Activated CD8-positive, alpha-beta memory T cell treated with anti-CD3 and anti-CD28 coated beads, Interleukin-2, amount 10 ng/mL, durations not matched to agents 7 days and 5 days (primary cell): ENCODE measurements around the gene MED8. TPM values are rescaled to one million over a fixed set of nuclear protein-coding genes. Genes with fewer than 3 reads are reported as not detected.

Experiments used
- ATAC-seq: fragments of 150-1000 bp; cut with Tn5 transposase; one replicate; pipeline ENCODE4 v1.10.0; 2021; ENCODE audit warnings: moderate library complexity
- CTCF ChIA-PET: fragments of 350-600 bp; sonication (Branson Sonifier 250); formaldehyde crosslinking; loops from one replicate; lab custom pipeline; 2021; ENCODE audit warnings: antibody characterized with exemption; lab: Charles Lee
- DNase-seq: peaks from one replicate; pipeline ENCODE4 v3.0.0-alpha.2; 2020
- H3K27ac Mint-ChIP-seq: one replicate; pipeline ENCODE4 v1.8.0; 2021; ENCODE audit warnings: mild to moderate bottlenecking, mixed read lengths
- H3K27me3 Mint-ChIP-seq: one replicate; pipeline ENCODE4 v1.8.0; 2021; ENCODE audit warnings: mixed read lengths
- H3K36me3 Mint-ChIP-seq: one replicate; pipeline ENCODE4 v1.8.0; 2021; ENCODE audit warnings: mild to moderate bottlenecking, mixed read lengths
- H3K4me1 Mint-ChIP-seq: one replicate; pipeline ENCODE4 v1.8.0; 2021; ENCODE audit warnings: mixed read lengths
- H3K4me3 Mint-ChIP-seq: one replicate; pipeline ENCODE4 v1.8.0; 2021; ENCODE audit warnings: mild to moderate bottlenecking, moderate library complexity, mixed read lengths
- H3K9me3 Mint-ChIP-seq: one replicate; pipeline ENCODE4 v1.8.0; 2022; ENCODE audit warnings: low read depth, mixed read lengths
- total RNA-seq, 2 experiments: library from RNA; stranded (reverse); gene quantifications; one replicate each; pipeline ENCODE4 v1.2.3, GENCODE V29; 2021

Gene MED8
- total RNA-seq, 2 experiments from 2014 or later = 38.7 to 43.6 TPM

DNA sequence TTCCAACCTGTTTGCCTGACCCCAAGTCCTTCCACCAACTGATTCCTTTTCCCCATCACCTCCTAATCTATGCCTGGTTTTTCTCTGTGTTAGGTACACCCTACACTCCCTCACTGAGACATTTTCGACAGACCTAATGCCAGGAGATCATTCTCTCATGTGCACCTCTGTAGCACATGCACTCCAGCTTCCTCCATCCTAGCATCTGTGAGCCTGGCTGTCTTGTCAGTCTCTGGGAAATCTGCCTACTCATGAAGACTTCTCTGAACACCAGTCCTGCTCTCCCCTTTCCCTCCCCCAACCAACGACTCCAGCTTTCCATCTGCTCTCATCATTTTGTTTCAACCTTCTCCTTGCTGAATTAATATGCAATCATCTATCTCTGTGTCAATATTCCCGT lies 987 bp downstream of the MED8 start:
- DNase-seq = no peak
- H3K27ac Mint-ChIP-seq = peak overlapping the region; percentile 33
- H3K4me1 Mint-ChIP-seq = peaks cover 35% of the 10 kb centered on the region
- peak overlapping the region; percentile 100 for H3K4me3 Mint-ChIP-seq
- no peak for ATAC-seq
- H3K9me3 Mint-ChIP-seq = no peaks in the 10 kb centered on the region
- CTCF ChIA-PET = interaction anchor here (1.1 to 3.3 kb wide), 3 partner anchors 20 to 162 kb away, joined by 3 to 12 read pairs (median 7); partner anchors contain the start of gene ELOVL1
- no peaks in the 10 kb centered on the region for H3K27me3 Mint-ChIP-seq
- peaks cover 30% of the 10 kb centered on the region for H3K36me3 Mint-ChIP-seq

DNA sequence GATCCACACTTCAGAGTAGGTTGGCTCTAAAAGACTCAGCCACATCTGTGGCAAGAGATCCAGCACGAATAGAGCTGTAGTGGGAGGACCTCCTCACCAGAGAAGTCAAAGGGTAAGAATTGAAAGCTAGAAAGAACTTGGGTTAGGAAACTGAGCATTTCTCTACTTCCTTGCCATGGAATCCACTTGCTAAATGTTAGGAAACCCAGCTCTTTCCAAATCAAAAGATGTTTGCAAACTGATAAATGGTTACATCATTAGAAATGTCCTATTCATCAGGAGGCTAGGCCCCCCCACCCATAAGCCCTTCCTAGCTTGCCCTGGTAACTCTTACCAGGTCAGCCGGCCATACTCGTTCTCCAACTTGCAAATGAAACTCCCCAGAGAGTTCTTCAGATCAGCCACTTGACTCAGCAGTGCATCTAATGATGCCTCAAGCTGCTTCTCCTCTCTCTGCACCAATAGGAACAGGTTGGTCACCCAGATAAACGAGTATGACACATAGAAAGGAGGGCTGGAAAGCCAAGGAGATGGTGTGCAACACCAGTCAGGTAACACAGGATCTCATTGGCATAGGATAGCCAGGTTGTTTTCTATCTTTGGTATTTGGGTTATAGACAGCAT lies 1.5 kb downstream of the MED8 start:
- Mint-ChIP-seq H3K27ac (peak overlapping the region; percentile 33), H3K36me3 (peaks cover 34% of the 10 kb centered on the region), H3K9me3 (no peaks in the 10 kb centered on the region), H3K27me3 (no peaks in the 10 kb centered on the region), H3K4me1 (peaks cover 35% of the 10 kb centered on the region), H3K4me3 (peak overlapping the region; percentile 100)
- DNase-seq = no peak
- CTCF ChIA-PET = interaction anchor here (0.8 to 3.3 kb wide), 5 partner anchors 20 to 161 kb away, joined by 3 to 12 read pairs (median 3); partner anchors contain the start of gene ELOVL1
- no peak for ATAC-seq

DNA sequence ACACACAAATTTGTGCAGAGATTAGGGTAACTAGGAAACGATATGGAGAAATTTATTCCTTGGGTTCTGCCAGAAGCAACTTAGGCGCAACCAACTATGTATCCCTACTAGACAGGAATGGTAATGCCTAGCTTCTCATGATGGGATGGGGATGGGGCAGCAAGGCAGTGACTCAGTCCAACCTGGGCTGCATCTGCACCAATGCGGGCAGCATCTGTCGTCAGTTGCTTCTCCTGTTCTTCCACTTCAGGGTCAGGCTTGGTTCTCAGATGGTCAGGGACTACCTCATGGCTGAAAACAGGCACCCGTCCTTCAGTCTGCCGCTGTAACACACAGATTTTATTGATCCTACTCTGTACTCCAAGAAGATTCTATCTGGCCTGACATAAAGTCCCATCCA lies 2.9 kb downstream of the MED8 start:
- no peak overlapping the region for H3K27ac Mint-ChIP-seq
- H3K27me3 Mint-ChIP-seq = no peaks in the 10 kb centered on the region
- DNase-seq (no peak), ATAC-seq (no peak)
- CTCF ChIA-PET = no interaction called here
- no peak overlapping the region for H3K4me3 Mint-ChIP-seq
- peaks cover 33% of the 10 kb centered on the region for H3K4me1 Mint-ChIP-seq
- peaks cover 42% of the 10 kb centered on the region for H3K36me3 Mint-ChIP-seq
- no peaks in the 10 kb centered on the region for H3K9me3 Mint-ChIP-seq

DNA sequence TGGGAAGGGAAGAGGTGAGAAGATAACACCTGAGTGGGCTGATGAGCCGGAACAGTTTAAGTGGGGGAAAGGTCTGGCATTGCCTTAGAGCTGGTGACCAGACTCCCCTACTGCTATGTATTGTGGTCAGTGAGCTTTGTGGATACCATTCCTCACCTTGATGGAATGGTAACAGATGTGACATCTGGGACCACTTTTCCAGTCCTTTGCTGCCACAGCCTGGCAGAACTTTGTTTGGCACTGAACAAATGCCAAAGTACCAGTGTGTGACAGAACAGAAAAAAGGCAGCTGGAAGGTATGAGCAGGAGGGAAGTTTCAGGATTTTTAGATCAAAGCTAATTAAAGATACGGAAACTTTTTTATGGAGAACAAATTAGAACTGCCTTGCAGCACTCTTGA lies 6.2 kb downstream of the MED8 start:
- Mint-ChIP-seq H3K27me3 (no peaks in the 10 kb centered on the region), H3K4me1 (peaks cover 9% of the 10 kb centered on the region), H3K4me3 (no peak overlapping the region), H3K36me3 (peaks cover 50% of the 10 kb centered on the region), H3K9me3 (no peaks in the 10 kb centered on the region), H3K27ac (no peak overlapping the region)
- DNase-seq = no peak
- no peak for ATAC-seq
- CTCF ChIA-PET = interaction anchor here (1.0 kb wide), 1 partner anchor 15 kb away, joined by 4 read pairs; the partner anchor contains the start of gene ELOVL1

DNA sequence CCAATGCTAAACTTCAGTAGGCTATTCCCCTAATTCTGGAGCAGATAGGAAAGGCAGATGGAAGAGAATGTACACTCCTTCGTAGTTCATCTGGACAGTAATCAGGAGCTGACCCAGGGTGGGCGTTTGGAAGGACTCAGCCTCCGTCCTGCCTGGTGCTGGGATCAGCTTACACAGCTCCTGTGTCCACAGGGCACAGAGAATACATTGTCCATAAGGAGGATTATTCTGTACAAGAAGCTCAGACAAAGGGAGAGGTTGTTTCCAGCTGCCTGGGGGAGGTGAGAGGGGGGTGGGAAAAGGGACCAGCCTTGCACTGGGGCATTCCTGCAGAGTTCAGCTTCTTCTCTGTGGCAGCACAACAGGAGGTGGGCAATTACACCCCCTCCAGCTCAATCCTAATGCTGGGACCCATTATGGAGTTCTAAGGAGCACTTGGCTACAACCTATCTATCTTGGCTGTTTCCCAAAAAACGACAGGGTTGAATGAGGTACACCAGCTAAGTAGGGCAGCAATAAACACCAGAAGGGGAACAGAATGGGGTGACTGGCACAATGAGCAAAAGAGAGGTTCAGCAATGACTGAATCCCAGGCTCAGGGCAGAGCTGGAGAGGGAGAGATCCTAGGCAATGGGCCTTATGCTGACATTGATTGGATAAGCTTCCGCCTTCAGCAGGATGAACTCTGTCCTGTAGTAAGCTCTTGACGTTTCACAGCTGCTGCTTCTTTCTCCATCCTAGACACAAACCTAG lies 7.4 kb downstream of the MED8 start:
- CTCF ChIA-PET = interaction anchor here (1.0 to 1.1 kb wide), 2 partner anchors 9 to 11 kb away, joined by 3 read pairs; no protein-coding TSS in a partner anchor
- Mint-ChIP-seq H3K36me3 (peaks cover 50% of the 10 kb centered on the region), H3K27me3 (no peaks in the 10 kb centered on the region), H3K4me1 (no peaks in the 10 kb centered on the region), H3K27ac (no peak overlapping the region), H3K9me3 (no peaks in the 10 kb centered on the region), H3K4me3 (no peak overlapping the region)
- DNase-seq (no peak), ATAC-seq (no peak)

DNA sequence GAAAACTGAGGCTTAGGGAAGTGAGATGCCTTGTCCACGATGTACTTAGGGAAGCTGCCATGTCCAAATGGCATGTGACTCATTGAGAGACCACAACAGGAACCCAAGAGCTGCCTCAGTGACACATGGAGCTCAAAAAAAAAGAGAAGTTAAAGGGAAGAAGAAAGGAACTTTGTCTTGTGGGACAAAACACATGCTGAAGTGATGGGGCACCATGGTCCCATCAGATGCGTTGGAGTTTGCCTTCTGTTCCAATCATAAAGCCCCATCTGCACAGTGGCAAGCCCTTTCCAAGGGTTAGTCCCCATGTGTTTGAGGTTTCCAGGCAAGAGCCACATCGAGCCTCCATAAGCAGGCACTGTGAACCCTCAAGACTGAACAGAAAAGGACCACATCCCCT lies 8.0 kb downstream of the MED8 start:
- ATAC-seq = no peak
- DNase-seq = no peak
- Mint-ChIP-seq H3K9me3 (no peaks in the 10 kb centered on the region), H3K36me3 (peaks cover 46% of the 10 kb centered on the region), H3K4me1 (no peaks in the 10 kb centered on the region), H3K4me3 (no peak overlapping the region), H3K27ac (no peak overlapping the region), H3K27me3 (no peaks in the 10 kb centered on the region)
- CTCF ChIA-PET = interaction anchor here (1.0 to 1.1 kb wide), 2 partner anchors 9 to 12 kb away, joined by 3 read pairs; no protein-coding TSS in a partner anchor

DNA sequence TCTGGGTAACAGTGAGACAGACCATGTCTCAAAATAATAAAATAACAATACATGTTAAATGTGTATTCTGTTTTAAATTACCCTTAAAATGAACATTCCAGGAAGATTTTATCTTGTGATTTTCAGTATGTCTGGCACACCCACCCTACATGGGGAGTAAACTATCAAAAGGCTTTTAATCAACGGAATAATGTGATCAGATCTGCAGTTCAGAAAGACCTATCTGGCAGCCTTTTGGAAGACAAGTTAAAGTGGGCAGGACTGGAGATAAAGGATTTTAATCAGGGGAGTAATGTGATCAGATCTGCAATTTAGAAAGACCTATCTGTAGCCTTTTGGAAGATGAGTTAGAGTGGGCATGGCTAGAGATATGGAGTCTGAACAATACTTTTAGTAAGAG lies 10.1 kb downstream of the MED8 start:
- ATAC-seq (no peak), DNase-seq (no peak)
- Mint-ChIP-seq H3K9me3 (no peaks in the 10 kb centered on the region), H3K4me1 (no peaks in the 10 kb centered on the region), H3K27me3 (no peaks in the 10 kb centered on the region), H3K36me3 (peaks cover 27% of the 10 kb centered on the region), H3K27ac (no peak overlapping the region), H3K4me3 (no peak overlapping the region)
- CTCF ChIA-PET = interaction anchor here (1.0 kb wide), 1 partner anchor 11 kb away, joined by 3 read pairs; the partner anchor contains the start of gene ELOVL1

DNA sequence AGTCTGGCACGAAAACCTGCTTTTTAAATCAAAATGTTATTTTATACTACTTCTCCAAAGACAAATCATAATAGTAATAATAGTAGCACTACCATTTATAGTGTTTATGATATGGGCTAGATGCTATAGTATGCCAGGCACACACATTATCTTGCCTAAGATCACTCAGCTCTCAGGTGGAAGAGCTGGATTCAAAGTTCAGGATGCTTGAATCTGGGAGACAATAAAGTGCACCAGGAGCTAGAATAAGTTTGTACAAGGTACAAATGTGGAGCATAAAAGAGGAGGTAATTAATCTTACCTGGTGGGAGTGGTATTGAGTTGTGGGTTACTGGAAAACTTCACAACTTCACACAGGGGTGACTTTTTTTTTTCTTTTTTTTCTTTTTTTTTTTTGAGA lies 11.8 kb downstream of the MED8 start:
- no peak for ATAC-seq
- H3K4me1 Mint-ChIP-seq = no peaks in the 10 kb centered on the region
- H3K9me3 Mint-ChIP-seq = no peaks in the 10 kb centered on the region
- peaks cover 17% of the 10 kb centered on the region for H3K36me3 Mint-ChIP-seq
- H3K27me3 Mint-ChIP-seq = no peaks in the 10 kb centered on the region
- H3K27ac Mint-ChIP-seq = no peak overlapping the region
- CTCF ChIA-PET = interaction anchor here (1.0 kb wide), 1 partner anchor 151 kb away, joined by 4 read pairs; no protein-coding TSS in a partner anchor
- DNase-seq = no peak
- H3K4me3 Mint-ChIP-seq = no peak overlapping the region

DNA sequence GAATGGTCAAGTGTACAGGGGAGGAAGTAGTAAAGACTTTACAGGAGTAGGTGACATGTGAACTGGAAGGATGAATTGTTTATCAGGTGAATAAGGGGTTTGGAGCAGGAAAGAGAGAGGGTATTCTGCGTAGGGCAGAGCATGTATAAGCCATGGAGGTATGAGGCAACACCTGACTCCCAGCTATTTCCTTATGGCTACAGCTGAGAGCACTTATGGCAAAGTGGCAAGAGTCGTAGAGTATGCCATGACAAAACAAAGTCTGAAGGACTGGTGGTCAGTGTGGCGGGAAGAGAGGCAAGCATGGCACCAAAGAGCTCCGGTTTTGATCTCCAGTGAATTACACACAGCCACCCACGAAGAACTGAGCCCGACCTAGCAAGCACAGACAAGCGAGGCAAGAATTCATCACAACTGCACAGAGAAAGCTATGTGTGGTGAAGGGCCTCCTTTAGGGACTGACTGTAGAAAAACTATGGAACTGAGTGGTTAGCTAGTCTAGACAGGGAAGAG lies 12.8 kb downstream of the MED8 start:
- no peak for ATAC-seq
- H3K4me3 Mint-ChIP-seq = no peak overlapping the region
- no peak for DNase-seq
- CTCF ChIA-PET = interaction anchor here (1.1 kb wide), 1 partner anchor 38 kb away, joined by 3 read pairs; no protein-coding TSS in a partner anchor
- no peak overlapping the region for H3K27ac Mint-ChIP-seq
- H3K36me3 Mint-ChIP-seq = peaks cover 12% of the 10 kb centered on the region
- no peaks in the 10 kb centered on the region for H3K27me3 Mint-ChIP-seq
- H3K9me3 Mint-ChIP-seq = no peaks in the 10 kb centered on the region
- no peaks in the 10 kb centered on the region for H3K4me1 Mint-ChIP-seq

DNA sequence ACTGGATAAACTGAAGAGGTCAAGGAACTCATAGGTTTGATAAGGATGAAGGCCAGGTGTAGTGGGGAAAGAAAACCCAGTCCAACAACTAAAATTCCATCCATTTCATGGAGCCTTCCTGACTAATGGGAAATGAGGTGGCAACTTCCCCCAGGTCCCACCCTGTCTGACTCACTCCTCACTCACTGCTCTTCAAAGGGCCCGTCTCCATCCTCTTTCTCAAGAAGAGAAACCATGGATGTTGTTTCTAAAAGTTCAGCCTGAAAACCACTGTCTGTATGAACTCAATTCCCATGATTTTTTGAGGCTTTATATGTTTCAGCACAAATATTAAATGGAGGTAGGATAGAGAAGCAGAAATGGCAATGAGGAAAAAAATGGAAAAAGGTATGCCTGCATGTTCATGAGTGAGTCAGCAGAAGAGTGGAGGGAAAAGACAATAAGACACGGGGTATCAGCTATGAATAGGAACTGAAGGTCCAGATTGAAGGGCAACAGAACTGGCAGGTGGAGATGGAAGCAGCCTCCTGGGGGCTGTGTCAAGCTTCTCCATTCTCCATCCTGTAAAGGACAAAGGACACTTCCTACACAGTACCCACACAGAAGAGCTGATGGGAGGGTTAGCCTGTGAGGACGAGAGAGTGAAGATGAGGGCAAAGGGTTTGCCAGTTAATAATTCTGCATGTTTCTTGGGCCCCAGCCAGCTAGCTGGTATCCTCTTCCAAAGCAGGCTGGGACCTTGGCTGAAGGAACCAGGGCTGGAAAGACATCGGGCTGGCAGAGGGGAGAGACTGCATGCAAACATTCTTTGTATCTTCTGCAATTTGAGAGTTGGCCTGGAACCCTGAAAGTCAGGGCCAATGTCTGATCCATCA lies 16.3 kb downstream of the MED8 start:
- ATAC-seq = no peak
- Mint-ChIP-seq H3K27ac (no peak overlapping the region), H3K27me3 (no peaks in the 10 kb centered on the region), H3K4me3 (no peak overlapping the region), H3K4me1 (peaks cover 13% of the 10 kb centered on the region), H3K36me3 (peaks cover 7% of the 10 kb centered on the region), H3K9me3 (no peaks in the 10 kb centered on the region)
- CTCF ChIA-PET = interaction anchor here (1.8 kb wide), 1 partner anchor 15 kb away, joined by 5 read pairs; the partner anchor contains the start of gene CDC20
- DNase-seq = no peak

DNA sequence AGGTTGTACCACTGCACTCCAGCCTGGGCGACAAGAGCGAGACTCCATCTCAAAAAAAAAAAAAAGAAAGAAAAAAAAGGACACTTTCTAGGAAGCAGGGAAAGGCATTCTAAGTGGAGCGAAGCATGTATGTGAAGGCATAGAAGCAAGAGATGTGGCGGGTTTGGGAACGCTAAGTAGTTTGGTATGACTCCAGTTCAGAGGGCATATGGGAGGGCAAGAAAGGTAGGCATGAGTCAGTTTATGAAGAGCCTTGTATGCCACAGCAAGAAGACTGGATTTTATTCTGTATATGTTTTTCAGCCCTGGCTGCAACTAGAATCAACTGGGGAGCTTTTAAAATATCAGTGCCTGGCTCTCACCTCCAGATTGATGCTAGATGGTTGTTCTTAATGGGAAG lies 17.4 kb downstream of the MED8 start:
- ATAC-seq (no peak), DNase-seq (no peak)
- H3K4me3 Mint-ChIP-seq = no peak overlapping the region
- H3K36me3 Mint-ChIP-seq = peaks cover 6% of the 10 kb centered on the region
- H3K27me3 Mint-ChIP-seq = no peaks in the 10 kb centered on the region
- H3K9me3 Mint-ChIP-seq = no peaks in the 10 kb centered on the region
- H3K4me1 Mint-ChIP-seq = peaks cover 14% of the 10 kb centered on the region
- no peak overlapping the region for H3K27ac Mint-ChIP-seq
- CTCF ChIA-PET = interaction anchor here (1.8 kb wide), 1 partner anchor 14 kb away, joined by 5 read pairs; the partner anchor contains the start of gene CDC20

DNA sequence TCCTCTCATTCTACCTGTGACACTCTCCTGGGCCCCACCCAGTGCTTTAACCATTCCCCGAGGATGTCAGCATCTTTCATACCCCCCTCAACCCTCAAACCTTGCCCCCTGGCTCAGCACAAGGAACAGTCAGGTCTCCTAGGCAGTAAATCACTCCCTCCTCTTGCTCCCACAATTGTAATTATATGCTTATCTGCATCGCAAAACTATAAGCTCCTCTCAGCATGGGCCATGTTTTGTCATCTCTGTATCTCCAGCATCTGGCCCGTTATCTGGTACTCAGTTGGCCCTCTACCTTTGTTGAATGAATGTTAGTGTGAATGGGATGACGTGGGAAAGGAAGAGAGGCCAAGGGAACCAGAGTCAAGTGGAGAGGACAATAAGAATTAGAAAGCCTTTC lies 19.0 kb downstream of the MED8 start:
- H3K27ac Mint-ChIP-seq = peak overlapping the region; percentile 20

More for the DNA sequence above, 19.0 kb downstream of the MED8 start:
- ATAC-seq = no peak
- H3K4me1 Mint-ChIP-seq = peaks cover 23% of the 10 kb centered on the region
- no peak overlapping the region for H3K4me3 Mint-ChIP-seq
- no peaks in the 10 kb centered on the region for H3K27me3 Mint-ChIP-seq
- CTCF ChIA-PET = no interaction called here
- no peaks in the 10 kb centered on the region for H3K9me3 Mint-ChIP-seq
- DNase-seq = no peak
- peaks cover 12% of the 10 kb centered on the region for H3K36me3 Mint-ChIP-seq
